ENCODE data around the gene C9orf85.
"Not testable (repeated sequence)": the region's sequence is repeated elsewhere in the genome, so short reads cannot be mapped to it uniquely, and the experiment has no call there.

Gene C9orf85

DNA sequence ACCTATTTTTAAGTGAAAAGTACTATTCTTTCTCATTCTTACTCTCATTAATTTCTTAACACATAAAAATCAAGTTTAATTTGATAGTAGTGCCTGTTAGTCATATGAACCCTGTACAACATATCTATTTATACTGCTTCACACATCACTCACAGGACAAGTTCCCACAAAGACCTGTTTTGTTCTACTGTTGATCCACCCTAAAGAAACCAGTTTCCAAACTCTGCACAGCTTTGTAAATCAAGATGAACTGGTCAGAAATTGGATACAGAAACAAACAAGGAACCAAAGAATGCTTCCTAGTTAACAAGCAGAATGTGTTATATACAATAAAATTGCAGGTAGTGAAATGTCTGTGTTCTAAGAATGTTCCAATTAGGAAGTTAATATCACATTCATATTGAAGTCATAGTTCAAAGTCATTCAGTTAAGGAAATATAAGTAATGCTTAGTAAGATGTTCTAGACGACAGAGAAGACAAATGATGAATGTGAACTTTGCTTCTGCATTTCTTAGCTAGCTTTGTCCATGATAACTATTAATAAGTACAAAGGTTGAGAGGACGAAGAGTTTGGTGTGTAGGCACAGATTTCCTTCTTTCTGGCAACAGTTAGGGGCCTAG is 33.4 kb downstream of the C9orf85 start:
- no peak for DNase-seq

DNA sequence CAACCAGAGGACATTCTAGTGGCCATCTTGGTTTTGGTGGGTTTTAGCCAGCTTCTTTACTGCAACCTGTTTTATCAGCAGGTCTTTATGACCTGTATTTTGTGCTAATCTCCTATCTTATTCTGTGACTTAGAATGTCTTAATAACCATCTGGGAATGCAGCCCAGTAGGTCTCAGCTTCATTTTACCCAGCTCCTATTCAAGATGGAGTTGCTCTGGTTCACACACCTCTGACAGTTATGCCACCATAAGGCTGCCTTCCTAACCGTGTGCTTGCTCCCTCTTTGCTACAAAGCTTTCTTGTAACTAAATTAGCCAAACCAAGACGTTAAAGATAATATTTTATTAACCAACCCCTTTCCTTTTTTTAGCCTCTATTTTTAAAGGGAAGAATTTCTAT is 43.2 kb downstream of the C9orf85 start:
- not testable (repeated sequence) for DNase-seq

DNA sequence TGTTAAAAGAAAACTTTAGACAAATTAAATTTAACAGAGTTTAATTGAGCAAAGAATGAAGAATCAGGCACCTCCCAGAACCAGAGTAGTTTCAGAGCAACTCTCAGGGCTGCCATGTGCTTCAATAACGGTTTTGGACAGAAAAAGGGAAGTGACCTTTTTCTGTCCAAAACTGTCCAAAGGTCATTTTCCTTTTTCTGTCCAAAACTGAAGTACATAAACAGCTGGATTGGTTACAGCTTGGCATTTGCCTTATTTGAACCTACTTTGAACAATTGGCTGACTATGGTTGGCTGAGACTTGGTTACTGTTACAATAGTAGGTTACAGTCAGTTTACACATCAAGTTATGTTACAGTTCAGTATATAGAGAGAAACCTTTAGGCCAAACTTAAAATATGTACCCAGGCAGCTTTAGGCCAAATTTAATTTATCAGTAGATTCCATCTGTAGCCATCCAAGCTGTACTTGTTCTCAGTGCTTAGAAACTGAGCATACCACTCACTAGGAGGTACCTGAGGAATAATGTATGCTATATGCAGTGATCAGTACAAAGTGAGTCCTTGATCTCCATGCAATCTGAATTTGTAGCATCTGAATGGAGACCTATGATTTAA is 44.0 kb downstream of the C9orf85 start:
- DNase-seq: no peak

DNA sequence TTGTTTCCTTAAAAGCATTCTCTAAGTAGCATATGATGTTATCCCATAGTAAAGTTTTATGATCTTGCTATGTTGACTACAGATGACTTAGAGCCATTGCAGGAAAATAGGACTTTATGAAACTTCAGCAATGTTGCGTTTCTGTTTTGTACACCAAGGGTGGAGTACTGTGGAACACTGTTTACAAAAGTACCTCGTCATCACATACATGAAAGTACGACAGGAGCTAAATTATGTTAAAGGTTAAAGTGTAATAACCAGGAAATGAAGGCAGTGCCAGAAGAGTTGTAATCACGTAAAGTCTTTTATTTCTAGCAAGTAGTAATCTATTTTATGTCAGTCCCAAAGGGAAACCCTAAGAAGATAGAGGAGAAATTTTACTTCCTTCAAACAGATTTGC is 50.9 kb downstream of the C9orf85 start:
- DNase-seq: no peak

DNA sequence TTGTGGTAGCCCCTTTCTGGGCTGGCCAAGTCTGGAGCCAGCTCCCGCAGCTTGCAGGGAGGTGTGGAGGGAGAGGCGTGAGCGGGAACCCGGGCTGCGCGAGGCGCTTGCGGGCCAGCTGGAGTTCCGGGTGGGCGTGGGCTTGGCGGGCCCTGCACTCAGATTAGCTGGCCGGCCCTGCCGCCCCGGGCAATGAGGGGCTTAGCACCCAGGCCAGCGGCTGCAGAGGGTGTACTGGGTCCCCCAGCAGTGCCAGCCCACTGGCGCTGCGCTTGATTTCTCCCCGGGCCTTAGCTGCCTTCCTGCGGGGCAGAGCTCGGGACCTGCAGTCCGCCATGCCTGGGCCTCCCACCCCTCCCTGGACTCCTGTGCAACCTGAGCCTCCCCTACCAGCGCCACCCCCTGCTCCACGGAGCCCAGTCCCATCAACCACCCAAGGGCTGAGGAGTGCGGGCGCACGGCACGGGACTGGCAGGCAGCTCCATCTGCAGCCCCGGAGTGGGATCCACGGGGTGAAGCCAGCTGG is 52.1 kb downstream of the C9orf85 start:
- not testable (repeated sequence) for DNase-seq

DNA sequence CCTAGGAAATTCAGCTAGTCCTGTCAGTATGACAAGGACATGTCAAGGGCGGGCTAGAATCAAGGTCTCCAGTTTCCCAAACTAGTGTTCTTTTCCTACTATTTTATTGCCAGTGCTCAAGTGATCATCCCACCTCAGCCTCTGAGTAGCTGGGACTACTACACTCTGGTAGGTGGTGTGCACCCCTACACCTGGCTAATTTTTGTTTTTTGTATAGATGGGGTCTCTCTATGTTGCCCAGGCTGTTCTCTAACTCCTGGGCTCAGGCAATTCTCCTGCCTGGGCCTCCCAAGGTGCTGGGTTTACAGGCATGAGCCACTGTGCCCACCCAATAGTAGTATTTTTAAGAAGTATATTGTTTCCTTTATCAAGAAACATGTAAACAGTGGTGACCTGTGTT is 54.0 kb downstream of the C9orf85 start:
- DNase-seq: no peak

DNA sequence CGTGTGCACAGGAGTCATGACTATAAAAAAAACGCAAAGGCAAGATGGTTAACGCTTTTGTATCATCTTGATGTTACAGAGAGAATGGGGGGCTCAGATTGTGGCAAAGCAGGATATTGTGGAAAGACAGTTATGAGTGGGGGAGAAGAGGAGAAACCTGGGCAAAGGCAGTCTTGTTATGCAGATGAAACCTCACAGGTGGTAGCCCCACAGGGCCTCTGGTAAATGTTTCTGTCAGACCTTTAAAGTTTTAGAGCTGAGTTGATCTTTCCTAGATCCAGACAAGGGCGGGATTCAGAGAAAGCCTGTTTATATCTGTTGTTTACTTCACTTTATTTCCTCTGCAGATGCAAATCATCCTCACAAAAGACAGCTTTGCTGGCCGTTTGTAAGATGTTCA is 55.2 kb downstream of the C9orf85 start:
- DNase-seq: no peak

DNA sequence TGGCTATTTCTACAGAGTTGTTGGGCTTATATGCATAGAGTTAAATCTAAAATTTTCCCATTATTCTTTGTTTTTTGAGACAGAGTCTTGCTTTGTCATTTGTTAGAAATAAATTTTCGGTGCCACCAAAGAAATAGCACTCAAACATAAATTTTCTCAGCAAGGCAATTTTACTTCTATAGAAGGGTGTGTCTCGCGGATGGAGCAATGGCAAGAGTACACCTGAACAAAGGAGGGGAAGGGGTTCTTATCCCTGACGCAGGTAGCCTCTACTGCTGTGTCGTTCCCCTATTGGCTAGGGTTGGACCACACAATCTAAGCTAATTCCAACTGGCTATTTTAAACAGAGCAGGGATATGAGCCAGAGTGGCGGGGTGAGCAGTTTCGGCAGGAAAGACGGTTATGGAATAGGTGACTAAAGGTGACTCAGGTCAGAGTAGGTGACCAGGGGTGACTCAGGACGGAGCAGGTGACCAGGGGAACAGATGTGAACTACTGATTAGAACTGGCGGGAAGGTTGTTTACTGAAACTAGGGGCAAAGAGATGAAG is 57.2 kb downstream of the C9orf85 start:
- no peak for DNase-seq

DNA sequence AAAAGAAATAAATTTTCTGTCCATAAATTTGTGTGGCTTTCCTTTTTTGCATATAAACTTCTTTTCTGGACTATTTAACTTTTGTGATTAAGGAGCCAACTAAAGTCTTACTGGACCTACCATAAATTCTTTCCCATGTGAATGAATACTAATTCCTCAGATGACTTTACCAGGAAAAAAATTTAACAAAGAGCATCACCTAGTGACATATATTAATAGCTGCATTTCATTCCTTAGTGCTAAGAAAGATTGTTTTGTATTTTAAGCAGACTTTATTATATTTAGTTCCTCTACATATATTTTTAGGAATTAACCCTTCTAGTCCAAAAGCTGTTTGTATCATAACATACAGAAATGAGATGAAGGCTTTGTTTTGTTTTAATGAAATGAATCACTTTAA is 64.4 kb downstream of the C9orf85 start:
- no peak for DNase-seq

DNA sequence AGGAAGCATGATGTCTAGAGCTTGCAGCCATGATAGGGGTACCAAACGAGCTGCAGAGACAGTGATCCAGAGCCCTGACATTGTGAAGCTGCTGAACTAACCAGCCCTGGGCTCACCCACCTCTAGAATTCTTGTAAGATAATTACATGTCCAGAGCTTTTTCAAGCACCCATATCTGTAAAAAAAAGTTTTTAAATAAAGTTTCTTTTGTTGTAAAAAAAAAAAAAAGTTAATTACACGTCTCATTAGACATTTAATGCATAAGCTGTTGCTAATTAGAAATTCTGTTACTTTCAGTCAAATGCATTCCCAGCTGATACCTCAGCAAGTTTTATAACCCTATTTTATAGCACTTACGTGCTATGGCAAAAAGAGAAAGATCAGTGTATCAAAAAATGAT is 65.6 kb downstream of the C9orf85 start:
- no peak for DNase-seq

DNA sequence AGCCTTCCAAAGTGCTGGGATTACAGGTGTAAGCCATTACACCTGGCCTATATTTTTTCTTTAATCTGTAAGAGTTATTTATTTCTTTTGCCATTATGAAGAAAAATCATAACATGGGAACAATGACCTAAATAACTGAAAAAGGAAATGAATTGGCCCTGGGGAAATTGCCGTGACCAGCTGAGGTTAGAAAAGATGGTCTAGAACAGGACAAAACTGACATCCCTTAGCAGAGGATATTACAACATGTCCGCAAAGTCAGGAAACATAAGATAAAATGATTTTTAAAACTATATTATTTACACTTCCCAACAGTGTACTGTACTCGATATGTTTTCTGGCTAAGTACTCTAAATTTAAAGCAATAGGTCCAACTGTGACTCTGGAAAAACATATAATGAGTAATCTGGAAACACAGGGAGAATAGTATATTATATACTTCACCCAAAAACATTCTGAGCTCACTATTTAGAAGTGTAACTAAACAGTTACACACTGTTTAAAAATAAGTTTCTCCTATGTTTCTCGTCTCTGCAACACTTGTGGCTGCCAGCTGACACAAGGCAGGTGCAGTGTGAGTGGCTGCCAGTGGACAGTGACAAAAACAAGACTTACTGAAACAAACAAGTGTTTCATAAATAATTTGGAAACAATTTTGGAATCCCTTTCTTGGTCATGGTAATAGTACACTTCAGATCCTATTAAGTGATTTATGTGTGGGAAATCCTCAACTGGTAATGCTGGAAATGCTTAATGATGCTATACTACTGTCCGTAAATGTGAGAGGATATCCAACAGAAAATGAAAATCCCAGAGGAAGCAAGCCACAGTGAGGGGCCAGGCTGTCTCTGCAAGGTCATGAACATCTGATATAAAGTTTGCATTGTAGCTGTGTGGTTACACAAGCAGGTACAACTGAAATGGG is 69.1 kb downstream of the C9orf85 start:
- no peak for DNase-seq

DNA sequence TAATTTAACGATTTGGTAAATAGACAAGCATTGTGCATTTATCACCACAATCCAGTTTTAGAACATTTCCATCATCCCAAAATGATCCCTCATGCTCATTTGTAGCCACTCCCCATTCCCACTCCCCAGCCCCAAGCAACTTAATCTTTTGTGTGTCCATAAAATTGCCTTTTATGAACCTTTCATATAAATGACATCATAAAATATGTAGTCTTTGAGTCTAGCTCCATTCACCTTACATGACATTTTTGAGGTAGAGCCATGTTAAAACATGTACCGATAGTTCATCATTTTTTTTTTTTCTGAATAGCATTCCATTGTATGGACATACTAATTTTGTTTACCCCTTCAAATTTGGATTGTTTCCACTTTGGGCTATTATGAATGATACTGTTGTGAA is 70.5 kb downstream of the C9orf85 start:
- no peak for DNase-seq

DNA sequence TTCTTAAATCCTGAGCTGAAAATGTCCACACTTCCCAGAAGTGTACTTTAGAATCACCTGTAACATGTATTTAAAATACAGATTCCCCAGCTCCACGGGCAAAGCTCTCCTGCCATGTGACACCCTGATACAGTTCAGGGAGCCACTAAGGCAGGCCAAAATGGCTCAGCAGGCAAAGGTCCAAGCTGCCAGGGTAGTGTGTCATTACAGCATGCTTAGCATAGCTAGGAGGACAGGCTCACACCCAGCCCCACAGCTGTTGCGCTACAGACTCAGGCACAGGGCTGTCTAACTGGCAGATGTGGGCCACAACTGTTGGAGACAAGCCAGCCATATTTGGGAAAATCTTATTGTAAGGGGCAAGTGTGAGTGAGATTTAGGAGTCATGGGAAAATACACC is 73.0 kb downstream of the C9orf85 start:
- DNase-seq: no peak

DNA sequence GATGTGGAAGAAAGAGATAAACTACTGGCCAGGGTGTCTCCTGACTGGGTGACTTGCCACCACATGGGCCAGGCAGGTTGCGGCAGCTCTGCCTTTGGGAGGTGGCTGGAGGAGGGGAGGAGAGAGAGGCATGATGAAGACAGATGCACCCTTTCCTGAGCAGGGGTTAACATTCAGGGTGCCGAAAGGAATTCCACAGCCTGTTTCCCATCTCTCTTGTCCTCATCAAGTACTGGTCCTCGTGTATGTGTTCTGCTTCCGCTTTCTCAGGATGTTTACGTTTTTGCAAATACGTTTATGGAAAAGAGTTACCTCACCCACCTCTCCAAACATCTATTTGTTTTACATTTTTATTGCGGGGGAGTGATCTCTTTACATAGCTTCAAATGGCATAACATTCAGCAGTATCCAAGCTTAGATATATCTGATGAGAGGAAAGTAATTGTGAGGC is 73.4 kb downstream of the C9orf85 start:
- no peak for DNase-seq

DNA sequence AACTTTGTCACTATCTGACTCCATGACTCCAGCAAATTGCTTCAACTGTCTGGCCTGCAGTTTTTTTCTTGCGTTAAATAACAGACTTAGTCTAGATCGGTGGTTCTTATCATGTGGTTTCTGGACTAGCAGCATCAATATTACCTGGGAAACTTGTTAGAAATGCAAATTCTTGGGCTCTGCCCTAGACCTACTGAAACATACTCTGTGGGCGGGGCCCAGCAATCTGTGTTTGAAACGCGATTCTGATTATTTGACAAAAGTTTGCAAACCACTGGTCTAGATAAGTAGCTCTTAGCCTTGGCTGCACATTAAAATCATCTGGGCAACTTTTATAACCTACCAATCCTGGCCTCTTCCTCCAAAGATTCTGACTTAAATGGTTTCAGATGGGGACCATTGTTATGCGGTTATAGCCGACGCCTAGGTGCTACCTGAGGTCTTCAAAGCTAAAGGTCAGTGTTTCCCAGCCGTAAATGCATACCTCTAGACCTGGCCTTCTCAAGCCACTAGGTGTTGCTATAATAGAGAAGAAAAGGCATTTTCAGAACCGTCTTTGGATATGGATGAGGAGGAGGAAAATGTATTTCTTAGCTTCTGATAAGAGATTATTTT is 74.0 kb downstream of the C9orf85 start:
- DNase-seq: no peak

DNA sequence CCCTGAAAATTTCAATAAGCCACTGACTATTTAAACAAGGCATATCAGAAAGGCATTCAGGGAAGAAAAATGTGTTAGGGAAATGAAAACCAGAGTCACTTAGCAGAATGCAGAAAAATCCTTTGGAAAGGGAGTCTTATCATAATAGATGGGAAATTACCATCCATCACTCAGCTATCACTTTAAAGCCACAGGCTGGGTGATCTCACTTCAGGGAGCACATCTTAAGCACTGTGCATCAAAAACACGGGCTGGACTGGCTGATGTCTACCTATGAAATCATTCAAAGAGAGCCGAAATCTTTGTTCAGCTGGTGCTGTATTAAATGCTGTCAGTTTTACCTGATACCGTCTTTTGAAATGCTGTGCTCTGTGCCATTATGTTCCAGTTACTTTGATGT is 75.5 kb downstream of the C9orf85 start:
- DNase-seq: no peak

DNA sequence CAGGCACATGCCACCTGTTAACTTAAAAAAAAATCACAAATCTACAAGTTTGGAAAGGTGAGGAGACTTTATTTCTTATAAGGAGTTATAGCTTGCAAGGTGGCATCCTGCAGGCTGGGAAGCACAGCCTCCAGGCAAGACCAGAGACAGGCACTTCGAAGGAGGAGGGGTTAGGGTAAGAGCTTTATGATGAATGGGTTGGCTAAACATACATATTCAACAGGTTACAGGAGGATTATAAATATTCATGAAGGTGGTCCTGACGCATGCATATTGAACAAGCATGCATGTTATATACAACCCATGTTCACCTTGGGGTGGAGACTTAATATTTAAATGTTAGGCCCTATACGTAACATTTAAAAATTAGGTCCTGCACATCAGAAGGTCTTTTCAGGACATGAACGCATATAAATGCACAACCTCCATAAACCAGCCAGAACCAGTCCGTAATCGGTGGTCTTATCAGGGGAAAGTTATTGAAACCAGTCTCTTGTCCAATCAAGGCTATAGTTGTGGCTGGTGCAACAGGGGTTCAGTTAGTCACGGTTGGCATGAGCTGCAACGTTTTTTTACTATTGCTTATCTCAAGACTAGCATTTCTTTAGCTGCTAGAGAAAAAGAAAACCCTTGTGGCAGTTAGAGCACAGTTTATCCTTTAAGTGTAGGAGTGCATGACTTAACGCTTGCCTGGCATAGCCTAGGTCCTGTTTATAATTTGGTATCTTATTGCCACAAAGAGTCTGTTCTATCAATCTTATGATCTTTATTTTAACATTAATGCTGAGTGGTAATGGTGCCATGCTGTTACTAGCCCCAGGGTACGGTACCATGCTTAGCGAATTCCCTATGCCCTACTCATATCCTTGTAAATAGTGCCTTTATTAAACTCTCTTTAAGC is 76.3 kb downstream of the C9orf85 start:
- DNase-seq: no peak

DNA sequence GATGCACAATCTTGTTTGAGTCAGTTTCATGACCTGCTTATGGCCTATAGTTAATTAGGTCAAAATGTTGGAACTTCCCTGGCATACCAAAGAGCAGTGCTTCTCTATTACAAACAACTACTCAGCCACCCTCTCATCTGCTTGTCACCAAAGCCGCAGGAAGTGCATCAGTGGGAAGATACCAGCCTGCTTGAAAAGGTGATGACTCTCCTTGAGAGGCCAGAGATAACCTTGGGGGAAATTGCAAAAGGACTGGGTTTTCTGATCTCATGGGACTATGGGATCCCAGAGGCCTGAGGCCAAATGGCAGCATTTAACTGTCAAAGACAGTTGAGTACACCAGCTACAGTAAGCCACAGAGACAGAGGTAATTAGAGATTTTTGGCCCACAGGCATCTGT is 79.0 kb downstream of the C9orf85 start:
- no peak for DNase-seq

DNA sequence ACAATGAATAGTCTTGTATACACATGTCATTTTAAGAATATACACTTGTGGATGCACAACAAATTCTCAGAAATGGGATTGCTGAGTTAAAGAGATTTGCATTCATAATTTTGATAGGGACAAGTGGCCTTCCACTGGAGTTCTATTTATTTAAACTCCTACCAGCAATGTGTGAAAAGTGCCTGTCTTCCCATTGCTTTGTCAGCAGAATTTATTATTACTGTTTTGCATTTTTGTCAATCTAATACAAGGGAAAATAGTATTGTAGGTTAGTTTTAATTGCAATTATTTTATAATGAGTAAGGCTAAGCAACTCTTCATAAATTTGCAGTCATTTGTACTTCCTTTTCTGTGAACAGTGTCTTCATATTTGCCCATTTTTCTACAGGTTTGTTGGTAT is 94.0 kb downstream of the C9orf85 start:
- DNase-seq: no peak

DNA sequence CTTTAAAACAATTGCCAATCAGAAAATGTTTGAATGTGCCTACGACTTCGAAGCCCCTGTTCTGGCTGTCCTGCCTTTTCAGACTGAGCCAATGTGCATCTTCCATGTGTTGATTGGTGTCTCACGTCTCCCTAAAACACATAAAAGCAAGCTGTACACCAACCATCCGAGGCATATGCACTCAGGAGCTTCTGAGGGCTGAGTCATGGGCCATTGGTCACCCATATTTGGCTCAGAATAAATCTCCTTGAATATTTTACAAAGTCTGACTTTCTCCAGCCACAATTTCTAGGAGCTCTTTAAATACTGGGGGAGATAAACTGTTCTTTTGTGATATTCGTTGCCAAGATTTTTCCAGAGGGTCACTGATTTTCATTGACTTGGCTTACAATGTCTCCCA is 95.1 kb downstream of the C9orf85 start:
- DNase-seq: no peak

DNA sequence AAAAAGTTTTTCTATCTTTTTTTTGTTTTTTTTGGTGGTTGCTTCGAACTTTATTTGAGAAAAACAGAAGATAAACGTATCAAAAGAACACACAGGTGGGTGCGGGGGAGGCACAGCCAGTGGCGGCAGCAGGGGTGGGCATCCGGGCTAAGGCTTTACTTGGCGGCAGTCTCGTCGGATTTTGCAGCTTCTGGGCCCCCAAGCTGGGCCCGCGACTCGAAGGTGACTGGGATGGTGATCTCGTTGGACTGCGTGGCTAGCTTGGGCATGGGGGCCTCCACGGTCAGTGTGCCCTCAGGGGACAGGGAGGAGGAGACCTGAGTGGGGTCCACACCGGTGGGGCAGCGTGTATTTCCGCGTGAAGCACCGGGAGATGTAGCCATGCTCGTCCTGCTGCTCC is 96.3 kb downstream of the C9orf85 start:
- not testable (repeated sequence) for DNase-seq

DNA sequence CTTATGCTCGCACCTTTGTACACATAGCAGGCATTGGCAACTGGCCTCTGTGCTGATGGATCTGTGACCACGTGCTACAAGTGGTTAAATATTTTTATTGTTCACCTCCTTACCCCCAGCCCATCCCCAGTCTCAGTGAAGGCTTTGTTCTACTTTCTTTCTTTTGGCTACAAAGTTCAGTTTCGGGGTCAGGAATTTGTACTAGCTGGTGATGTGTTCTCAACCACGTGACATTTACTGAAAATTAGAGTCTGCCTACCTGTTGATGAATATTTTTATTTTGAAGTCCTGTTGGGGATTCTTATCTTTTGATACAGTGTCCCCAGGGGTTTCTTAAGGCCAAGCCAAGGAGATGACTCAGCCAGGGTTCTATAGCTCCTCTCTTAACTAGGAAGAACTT is 101.2 kb downstream of the C9orf85 start:
- DNase-seq: no peak
